22Rv1 (cell line): ENCODE data around the gene ACVR1B.

ENCODE experiments used
- H3K27ac ChIP-seq: fragments of 450-650 bp; 2 replicates; pipeline ENCODE4 v1.5.1; 2017
- CTCF ChIP-seq: fragments of 450-650 bp; IDR thresholded peaks from 2 replicates; pipeline ENCODE4 v1.5.1; 2017; ENCODE audit warnings: mild to moderate bottlenecking
- ZFX ChIP-seq: fragments of 450-650 bp; IDR thresholded peaks from 2 replicates; pipeline ENCODE4 v1.6.1; 2017; ENCODE audit warnings: antibody characterized with exemption, borderline replicate concordance

The ACVR1B gene

GRCh38 chr12:52005903-52006703 lies 54.6 kb downstream of the ACVR1B start:
- no peak overlapping the region for H3K27ac ChIP-seq
- TF ChIP-seq ZFX, result no peak
- no peak for TF ChIP-seq CTCF

GRCh38 chr12:52006726-52007157 lies 55.2 kb downstream of the ACVR1B start, which contains the start of gene TAMALIN:
Gene TAMALIN, plus strand, starts transcription at chr12:52006946. Its CDS starts 74 bp downstream, at chr12:52007020.
- no peak within 1 kb of the TSS for H3K27ac ChIP-seq
- TF ChIP-seq CTCF (no peak), ZFX (no peak)

- no peak overlapping the region for H3K27ac ChIP-seq
- TF ChIP-seq CTCF (no peak), ZFX (no peak)
These were observed 55.8 kb downstream of the ACVR1B start for GRCh38 chr12:52007158-52007921.

- H3K27ac ChIP-seq, result no peak overlapping the region; the same call in 1 of the 2 replicates
- no peak for TF ChIP-seq CTCF
- no peak for TF ChIP-seq ZFX
These were observed 56.5 kb downstream of the ACVR1B start for GRCh38 chr12:52007982-52008510.

GRCh38 chr12:52009081-52009751 lies 57.7 kb downstream of the ACVR1B start:
- H3K27ac ChIP-seq, result peak overlapping the region; percentile 25; the same call in 1 of the 2 replicates
- TF ChIP-seq ZFX (no peak), CTCF (no peak)

GRCh38 chr12:52010152-52010622 lies 58.7 kb downstream of the ACVR1B start:
- TF ChIP-seq CTCF, result no peak
- TF ChIP-seq ZFX, result no peak
- H3K27ac ChIP-seq, result peak overlapping the region; percentile 27; the same call in 1 of the 2 replicates
